Stimulated activated CD4-positive, alpha-beta T cell treated with anti-CD3 and anti-CD28 coated beads, Interleukin-12 subunit alpha, Interleukin-12 subunit beta, amount 100 ng/mL, for 24 hours (primary cell): Measurements from ENCODE around the gene MLKL.
A peak's percentile ranks its signal among the peaks of the same experiment; 100 is the strongest.

Experiments
- DNase-seq, 2 experiments: peaks; one replicate each; pipeline ENCODE4 v3.0.0-alpha.2; 2020; ENCODE audit warnings: low read depth in 2 of 2

The MLKL gene

DNA sequence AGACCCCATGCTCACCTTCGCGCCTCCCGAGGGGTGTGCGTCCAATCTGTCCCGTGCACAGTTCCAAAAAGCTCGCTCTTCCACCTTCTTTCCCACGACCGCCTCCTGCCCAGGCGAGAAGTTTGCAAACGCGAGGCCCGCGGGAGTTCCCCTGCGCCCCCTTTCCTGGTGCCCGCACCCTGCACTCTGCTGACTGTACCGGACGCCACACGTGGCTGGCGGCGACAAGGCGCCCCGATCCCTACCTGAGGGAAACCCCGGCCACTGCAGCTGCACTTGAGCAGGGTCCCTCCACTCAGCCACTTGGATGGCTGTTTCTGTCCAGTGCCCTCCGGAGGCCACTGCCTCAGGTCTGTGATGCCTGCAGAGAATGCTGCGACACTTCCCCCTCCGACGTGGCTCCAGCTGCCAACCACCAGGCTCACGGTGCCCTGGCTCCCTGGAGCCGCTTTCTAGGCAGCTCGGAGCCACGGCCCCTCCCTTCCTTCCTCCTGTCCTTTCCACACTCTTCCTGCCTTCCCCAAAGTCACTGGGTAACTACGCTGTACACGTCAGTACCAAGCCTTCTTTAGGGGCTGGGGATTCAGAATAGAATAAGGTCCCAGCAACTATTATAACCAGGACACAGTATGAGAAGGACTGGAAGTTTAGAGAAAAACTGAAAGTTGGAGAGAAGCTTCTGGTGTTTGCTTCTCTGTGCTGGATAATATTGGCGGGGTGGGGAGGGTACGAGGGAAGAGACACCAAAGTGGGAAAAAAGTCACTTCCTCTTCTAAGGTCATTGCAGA lies at the start of gene MLKL:
TSS of gene MLKL (minus strand) at position 425 of the 788 bp plus-strand sequence. CDS start 5,105 bp downstream, outside the sequence.
- DNase-seq, result peak; percentile 28 to 53

DNA sequence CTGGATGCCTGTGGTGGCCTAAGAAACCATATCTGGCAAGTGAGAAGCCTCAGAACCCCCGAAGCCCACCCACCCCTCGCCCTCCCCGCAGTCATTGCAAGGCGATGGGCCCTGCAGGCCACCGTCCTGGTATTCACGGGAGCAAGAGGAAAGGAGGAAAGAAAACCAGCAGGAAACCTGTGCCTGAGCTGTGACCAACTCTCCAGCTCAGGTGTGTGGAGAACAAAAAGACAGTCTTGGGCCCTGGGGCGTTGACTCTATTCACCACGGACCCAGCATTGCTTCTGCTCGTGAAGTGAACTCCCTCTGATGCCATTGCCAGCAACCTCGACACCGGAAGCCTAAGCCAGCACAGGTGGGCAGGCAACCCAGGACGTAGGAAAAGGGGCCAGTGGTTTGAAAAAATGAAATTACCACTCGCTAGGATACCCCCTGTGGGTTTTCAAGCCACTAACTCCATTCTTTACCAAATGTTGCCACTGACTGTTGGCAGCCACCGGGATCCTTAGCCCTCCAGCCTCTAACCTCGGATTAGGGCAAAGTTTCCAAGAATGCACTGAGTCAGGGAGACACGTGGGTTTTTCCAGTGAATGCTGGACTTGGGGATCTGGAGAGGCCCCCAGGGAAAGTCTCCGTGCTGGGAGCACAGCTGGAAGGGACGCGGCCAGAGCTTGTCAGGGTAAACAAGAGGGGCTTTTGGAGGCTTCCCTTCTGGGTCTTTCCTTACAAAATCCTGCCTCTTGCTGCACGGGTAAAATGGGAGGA lies 48.8 kb upstream of the MLKL start:
- no peak for DNase-seq

DNA sequence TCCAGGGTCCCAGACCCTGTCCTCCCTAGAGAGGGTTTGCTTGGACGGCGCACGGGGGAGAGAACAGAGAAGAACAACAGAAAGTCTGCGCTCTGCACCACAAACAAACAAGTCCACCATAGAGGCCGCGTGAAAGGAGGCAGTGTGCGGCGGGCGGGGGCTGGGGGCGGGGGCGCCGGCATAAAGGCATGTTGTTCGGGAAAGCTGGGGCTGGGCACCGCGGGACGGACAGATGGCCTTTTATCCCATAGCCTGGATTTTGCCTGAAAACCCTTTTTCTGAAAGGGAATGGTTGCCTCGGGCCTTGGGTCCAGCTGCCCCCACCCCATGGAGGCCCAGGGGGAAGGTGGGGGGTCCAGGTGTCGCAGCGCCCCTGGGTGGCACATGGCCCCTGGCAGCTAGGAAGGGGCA lies 48.0 kb upstream of the MLKL start:
- no peak for DNase-seq

DNA sequence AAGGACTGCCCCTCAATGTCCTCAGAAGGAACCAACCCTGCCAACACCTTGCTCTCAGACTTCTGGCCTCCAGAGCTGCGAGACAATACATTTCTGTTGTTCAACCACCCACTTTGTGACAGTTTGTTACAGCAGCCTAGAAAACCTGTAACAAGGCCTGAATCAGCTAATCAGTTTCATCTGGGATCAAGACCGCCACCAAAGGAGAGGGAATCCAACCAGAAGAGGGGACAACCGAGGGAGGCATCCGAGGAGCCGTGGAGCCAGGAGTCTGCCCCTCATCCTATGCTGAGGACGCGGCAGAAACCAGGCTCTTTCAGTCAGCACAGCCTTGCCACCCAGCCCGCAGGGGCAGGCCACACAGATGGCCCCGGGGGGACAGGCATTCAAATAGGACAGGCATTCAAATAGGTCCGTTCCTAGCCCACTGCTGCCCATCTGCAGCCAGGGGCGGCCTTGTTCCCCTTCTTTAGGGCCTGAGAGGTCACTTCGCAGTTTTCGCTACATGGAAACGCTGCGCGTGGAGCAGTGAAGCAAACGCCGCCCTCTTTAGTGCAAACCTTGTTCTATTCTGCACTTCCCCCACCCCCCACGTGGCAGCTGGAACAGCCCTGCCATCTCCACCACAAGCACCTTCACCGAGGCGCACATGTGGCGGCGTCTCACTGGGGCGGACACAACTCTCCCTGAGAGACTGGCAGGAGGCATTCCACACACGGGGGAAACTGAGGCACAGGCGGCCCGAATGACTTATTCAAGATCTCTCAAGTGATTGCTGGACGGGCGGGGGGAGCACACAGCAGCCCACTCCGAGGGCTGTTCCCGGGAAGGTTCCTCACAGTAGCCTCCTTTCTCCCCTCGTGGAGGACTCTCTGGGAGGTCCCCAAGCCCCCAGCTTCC lies 47.3 kb upstream of the MLKL start:
- no peak for DNase-seq

DNA sequence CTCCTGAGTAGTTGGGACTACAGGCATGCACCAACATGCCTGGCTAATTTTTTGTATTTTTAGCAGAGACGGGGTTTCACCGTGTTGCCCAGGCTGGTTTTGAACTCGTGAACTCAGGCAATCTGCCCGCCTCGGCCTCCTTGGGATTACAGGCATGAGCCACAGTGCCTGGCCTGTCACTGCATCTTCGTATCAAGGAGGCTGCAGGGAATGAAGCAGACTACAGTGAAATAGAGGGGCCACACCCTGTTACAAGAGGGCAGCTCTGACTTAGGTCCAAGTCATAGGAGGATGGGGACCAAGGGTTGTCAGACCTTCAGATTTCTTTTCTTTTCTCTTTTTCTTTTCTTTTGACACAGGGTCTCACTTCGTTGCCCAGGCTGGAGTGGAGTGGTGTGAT lies 45.3 kb upstream of the MLKL start:
- DNase-seq, result no peak

DNA sequence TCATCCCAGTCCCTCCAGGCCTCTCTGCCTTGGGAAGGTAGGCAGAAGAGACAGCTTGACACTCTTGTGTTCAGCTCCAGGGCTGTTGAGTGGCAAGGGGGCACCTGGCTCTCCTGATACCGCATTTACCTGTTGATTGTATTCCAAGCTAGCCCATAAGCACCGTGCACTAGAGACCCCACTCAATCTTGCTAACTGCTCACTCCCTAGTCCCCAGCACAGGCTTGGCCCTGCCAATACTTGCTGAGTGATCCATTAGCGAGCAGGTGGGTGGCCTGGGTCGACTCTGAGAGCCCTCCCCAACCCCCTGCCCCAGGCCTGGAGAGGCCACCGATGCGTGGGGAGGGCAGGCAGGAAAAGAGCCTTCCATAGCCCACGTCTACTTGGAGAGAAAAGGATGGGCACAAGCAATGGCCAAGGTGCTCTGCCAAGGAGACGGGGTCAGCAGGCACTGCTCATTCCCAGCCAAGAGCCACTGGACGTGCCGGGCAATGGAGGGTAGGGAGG lies 44.5 kb upstream of the MLKL start:
- DNase-seq, result no peak

DNA sequence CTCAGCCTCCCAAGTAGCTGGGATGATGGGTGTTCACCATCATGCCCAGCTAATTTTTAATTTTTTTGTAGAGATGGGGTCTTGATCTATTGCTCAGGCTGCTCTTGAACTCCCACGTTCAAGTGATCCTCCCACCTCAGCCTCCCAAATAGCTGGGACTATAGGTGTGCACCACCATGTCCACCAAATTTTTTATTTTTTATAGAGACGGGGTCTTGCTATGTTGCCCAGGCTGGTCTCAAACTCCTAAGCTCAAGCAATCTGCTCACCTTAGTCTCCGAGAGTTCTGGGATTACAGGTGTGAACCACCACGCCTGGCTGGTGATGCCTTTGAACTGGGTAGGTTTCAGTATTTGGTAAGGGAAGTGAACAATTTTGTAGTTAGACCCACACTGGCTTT lies 43.9 kb upstream of the MLKL start:
- DNase-seq, result no peak

DNA sequence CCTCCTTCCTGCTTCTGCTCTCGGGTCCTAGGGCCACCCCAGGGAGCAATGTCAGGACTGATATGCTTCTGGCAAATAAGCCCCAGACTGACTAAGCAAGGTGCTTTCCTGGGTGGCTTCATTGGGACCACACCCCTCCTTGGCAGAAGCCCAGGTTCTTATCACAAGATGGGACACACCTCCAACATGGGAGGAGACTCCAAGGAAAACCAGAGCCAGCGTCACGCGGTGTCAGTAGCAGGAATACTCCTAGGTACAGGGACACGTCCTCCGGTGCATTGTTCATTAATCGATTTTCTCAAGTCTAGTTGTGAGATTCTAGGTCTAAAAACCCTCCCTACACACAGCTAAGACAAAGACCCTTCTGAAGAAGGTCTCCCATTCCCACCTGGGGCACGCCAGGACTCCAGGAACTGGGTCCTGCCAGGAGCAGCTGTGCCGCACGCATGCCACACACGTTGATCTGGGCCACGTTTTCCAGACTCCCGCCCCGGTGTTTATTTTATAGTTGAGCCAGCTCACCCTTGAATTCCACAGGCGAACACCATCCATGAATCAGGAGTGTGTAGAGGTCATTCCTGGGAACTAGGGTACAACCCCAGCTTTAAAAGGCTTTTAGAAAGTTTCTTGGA lies 43.1 kb upstream of the MLKL start:
- DNase-seq, result no peak

DNA sequence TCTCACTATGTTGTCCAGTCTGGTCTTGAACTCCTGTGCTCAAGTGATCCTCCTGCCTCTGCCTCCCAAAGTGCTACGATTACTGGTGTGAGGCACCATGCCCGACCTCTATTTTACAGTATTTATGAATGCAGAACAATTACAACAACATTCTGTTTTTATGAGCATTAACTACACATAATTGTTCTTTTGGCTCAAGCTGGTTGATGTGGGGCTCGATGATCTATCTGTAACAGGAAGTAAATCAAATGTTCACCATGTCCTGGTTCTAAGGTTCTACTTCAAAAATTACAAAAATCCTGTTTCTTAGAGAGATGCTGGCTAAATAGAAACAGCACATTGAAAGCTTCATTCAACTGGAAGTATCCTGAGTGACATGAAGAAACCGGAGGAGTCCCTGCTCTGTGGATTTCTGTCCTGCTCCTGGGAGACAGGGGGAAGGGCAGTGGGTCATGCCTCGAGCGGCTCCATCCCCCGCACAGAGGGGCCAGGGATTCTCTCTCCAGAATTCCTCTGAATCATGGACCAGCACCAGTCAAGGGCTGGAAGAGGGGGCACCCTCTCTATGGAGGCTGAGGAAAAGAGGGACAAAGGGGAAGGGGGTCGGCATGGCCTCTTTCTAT lies 42.5 kb upstream of the MLKL start:
- DNase-seq, result no peak

DNA sequence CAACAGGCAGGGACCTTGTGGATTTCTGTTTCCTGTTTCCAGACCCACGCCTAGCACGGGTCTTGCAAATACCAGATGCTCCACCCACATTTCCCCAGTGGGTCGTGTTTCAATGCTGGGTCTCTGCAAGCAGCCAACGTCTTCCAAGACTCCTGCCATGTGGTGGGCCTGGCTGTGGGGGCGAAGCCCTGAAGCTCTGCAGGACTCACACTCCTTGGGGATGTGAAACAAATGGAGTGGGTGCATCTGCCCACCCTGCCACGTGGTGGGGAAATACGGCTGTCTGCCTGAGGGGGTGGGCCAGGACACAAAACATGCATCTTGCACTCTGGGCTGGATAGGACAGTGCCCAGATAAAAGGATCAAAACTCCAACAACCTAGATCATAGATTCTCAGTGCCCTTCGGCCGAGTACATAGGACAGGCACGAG lies 41.4 kb upstream of the MLKL start:
- no peak for DNase-seq

DNA sequence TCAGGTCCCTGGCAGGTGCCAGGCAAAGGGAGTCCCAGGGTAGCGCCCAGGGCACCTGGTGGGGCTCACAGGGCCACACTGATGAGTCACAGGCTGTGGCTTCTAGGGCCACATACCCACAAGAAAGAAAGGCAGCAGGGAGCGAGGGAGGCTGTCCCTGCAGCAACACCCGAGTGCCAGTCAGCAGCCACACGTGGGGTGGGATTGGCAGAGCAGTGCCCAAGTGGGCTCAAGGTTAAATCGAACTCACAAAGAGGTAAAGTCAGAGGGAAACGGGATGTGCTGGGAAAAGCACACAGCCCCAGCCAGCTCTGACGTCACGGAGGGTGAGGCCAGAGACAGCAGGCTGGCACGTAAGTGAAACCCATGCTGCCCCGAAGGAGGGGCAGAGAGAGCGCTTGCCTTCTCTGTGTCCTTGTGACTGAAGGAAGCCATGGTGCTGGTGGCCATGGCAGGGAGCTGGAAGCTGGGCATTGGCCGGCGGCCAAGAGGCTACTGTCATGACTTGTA lies 40.2 kb upstream of the MLKL start:
- DNase-seq, result no peak

DNA sequence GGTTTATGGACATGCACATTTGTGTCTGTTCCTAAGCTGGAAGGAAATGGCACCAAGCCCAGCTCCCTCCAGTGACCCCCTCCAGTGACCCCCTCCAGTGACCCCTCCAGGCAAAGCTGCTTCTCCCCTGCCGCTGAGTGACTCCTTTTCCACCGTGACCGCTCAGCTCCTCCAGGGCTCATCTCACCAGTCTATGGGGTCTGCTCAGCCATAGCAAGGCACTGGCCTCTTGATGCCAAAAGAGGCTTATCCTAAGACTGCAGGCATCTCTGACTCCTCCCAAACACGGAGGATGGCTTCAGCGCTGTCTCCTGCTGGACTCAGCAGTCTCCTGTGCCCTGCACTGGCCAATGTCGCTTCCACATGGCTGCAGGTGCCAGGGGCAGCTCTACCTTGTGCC lies 38.6 kb upstream of the MLKL start:
- no peak for DNase-seq

DNA sequence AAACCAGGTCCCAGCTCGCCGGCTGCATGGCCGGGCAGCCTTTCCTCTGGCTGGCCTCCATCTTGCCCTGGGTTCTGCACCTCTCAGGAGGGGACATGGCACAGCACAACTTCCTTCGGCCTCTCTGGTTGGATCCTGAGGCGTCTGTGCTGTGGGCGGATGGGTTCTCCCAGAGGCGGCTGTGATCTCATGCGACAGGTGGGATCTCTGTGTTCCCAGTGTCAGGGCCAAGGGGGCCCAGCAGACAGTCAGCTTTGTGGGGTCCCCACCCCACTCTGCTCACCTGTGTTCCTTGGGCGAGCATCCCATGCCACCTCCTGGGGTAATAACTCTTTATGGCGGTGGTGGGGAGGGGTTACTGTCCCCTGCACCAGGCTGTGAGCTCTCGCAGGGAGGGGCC lies 38.2 kb upstream of the MLKL start:
- DNase-seq, result no peak

DNA sequence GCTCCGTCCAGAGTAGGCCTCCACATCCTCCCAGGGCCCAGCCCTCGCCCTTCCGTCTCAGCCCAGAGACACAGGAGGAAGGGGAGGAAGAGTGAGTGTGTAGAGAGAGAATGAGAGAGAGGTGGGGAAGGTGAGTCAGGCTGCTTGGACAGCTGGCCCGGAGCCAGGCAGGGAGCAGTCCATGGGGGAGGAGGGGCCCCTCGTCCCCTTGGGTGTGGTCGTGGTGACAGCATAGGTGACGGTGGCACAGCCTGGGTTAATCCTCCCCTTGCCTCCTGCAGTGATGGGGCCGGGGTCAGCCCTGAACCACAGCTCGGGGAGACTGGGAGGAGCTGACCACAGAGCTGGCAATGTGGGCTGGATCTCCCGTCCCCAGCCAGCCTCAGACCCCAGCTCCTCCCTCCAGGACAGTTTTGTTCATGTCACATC lies 37.5 kb upstream of the MLKL start:
- DNase-seq, result no peak

DNA sequence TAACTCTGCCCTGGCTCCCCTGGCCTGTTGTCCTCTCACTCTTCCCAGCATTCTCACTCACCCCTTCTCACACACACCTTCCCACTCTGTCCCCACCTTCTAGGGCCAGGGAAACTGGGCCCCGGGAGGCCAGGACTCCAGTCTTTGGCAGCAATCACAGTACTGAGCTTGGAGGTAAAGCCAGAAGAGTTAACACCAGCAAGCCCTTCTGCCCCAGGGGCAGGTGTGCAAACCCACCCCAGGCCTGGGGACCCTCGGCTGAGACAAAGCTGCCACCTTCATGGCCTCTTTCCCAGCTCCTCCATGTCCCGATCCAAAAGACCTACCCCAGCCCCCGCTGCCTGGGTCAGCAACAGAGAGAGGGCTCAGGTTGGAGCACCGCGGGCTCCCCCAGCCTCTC lies 36.9 kb upstream of the MLKL start:
- no peak for DNase-seq

DNA sequence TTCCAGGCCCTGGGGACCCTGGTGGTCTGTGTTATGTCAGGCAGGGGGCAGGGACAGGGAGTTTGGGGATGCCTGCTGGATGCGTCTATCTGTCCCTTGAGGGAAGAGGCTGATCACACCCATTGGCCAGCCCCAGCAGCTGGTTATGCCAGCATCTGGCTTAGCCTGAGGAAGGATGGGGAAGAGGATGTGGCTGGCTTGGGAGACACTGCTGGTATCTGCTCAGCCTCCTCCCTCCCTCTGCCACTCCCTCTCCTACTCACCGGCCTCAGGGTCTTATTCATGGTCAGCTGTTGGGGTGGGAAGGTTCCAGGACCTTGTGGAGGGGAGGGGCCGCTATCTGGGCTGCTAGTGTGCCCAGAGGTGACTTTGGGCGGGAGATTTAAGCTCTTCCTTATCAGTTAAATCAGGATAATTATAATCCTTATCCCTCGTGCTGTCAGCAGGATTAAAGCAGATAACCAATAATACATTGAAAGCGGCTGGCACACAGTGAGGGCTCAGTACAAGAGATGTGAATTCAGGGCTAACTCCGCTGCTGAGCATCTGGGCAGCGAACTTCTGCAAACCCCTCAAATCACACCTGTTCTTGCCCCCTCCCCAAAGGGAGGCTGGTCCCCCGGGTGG lies 36.0 kb upstream of the MLKL start:
- no peak for DNase-seq

DNA sequence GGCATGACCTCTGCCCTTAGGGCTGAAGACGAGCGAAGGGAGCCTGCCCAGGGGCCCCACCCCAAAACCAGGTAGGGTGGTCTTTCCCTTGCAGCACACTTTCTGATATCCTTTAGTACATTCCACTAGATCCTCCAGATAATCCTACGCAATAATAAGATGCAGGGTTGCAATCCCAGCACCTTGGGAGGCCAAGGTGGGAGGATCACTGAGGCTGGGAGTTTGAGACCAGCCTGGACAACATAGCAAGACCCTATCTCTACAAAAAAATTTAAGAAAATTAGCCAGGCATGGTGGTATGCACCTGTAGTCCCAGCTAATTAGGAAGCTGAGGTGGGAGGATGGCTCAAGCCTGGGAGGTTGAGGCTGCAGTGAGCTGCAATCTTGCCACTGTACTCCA lies 34.9 kb upstream of the MLKL start:
- no peak for DNase-seq

DNA sequence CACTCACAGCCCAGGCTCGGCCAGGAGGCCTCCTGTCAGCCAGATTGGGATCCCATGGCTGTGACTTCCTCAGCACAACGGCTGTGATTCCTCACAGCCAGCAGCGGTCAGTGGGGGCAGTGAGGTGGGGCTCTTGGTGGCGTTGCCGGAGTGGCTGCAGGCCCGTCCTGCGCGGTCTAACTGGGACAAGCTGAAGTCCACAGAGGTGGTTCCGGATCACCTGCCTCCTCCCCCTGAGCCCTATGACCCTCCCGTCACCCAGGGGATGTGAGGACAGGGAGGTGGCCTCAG lies 34.4 kb upstream of the MLKL start:
- no peak for DNase-seq

DNA sequence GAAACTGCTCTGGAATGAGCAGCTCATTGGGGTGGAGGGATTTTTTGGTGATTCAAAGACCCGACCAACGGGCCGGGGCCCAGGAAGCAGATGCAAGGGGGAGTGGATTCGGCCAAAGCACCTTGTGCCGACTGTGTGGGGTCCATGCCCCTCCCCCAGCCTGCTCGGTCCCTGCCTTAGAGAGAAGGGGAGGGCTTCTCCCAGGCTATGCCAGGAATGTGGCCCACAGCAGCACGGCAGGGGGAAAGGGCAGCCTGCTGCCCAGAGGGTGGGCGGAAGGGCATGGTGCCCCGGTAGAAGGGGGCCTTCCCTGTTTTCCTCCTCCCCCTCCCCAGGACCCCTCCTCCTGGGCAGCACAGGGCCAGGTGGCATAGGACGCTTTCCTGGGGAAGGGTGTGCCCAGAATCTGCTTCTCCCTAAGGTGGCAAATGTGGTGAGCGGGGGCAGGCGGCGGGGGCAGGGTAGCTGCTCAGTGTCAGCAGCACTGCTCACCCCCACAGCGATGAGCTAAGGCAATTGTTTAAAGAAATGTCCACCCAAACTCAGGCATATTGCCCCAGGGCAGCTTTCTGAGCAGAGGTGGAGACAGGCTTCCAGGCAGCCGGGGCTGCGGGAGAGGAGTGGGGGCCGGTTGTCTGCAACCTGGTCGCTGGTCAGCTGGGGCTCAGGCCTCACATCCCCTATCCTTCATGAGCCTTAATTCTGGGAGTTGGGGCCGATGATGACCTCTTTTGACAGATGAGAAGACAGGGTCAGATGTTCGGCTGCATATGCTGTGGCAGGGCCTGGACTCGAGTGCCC lies 33.9 kb upstream of the MLKL start:
- no peak for DNase-seq
